ENCODE measurements around the gene UST.
"Not testable (repeated sequence)": the region's sequence is repeated elsewhere in the genome, so short reads cannot be mapped to it uniquely, and the experiment has no call there.

Gene UST

DNA sequence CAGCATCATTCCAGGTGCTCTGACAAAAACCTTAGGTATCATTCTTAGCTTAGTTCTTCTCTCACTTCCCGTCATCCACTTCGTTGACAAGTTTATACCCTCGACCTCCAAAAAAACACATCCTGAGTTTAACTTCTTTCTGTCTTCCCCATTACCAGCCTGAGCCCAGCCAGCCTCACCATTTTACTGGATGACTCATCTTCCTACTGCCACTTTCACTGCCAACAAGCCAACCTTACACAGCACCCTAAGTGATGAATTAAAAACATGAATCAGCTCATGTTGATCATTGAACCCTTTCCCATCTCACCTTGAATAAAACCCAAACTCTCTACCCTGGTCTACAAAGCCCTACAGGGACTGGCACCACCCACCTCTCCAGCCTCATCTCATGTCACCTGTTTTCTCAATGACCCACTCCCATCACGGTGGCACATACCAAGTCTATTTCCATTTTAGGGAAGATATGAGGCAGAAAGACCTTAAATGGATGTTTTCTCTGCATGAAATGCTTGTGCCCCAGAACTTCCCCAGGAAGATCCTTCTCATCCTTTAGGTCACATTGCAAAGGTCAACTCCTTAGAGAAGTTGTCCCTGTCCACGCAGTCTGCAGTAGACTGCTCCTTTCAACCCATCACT lies 9.9 kb upstream of the UST start:
- DNase-seq (ENCODE audit: low read depth), result no peak

DNA sequence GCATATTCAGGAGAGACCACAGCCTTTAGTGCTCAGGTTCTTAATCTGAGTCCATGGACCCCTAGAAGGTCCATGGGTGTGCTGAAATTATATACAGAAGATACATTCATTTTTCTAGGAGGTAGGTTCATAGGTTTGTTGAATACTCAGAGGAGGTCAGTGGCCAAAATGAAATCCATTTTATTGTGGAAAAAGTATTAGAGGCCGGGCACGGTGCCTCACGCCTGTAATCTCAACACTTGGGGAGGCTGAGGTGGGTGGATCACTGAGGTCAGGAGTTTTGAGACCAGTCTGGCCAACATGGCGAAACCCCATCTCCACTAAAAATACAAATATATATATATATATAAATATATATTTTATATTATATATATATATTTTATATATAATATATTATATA lies 9.0 kb upstream of the UST start:
- no peak for DNase-seq (ENCODE audit: low read depth)

DNA sequence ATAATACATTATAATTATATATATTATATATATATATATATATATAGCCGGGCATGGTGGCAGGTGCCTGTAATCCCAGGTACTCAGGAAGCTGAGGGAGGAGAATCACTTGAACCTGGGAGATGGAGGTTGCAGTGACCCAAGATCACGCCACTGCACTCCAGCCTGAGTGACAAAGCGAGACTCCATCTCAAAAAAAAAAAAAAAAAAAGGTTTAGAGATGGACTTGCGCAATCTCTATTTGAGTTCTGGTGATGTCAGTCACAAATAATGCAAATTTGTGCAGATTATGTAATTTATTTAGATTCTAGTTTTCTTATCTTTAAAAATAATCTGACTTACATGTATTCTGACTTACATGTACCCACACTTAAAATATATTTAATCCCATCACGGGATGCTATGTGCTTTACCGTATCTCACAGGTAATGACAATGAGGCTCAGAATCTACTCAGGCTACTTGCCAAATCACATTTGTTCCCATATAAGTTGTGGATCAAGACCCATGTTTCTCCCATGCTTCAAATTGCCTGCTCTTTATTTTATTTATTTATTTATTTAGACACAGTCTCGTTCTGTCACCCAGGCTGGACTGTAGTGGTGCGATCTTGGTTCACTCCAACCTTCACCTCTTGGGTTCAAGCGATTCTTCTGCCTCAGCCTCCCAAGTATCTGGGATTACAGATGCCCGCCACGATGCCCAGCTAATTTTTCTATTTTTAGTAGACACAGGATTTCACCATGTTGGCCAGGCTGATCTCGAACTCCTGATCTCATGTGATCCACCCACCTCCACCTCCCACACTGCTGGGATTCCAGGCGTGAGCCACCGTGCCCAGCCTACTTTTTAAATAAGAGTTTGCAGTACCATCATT lies 7.6 kb upstream of the UST start:
- no peak for DNase-seq (ENCODE audit: low read depth)

DNA sequence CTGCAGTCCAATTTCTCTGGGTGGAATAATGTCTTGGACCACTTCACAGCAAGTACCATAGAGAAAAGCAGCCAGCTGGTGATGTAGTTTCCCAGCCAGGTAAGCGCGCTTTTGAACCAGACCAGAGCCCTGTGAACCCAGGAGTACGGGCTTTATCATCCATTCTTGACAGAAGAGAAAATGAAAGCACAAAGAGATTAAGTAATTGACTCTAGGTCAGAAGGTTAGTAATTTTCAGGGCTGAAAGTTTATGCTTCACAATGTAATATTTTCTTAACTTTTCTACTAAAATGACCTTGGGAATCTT lies 7.1 kb upstream of the UST start:
- no peak for DNase-seq (ENCODE audit: low read depth)

DNA sequence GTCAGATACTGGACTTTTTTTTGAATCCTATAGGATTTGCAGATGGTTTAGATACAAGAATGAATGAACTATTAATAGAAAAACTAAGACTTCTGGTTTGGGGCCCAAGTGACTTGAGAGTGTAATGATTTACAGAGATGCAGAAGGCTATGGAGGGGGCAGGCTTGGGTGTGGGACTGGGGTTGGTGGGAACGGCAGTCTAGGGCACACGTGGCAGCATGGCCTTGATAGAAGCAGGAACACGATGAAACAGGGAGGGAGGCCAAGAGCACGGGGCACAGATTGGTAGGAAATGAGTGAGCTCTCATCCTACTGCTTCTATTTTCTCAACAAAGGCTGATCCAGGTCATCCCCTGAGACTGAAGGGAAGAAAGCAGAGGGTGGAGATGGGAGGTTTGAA lies 3.4 kb upstream of the UST start:
- DNase-seq (ENCODE audit: low read depth), result no peak

DNA sequence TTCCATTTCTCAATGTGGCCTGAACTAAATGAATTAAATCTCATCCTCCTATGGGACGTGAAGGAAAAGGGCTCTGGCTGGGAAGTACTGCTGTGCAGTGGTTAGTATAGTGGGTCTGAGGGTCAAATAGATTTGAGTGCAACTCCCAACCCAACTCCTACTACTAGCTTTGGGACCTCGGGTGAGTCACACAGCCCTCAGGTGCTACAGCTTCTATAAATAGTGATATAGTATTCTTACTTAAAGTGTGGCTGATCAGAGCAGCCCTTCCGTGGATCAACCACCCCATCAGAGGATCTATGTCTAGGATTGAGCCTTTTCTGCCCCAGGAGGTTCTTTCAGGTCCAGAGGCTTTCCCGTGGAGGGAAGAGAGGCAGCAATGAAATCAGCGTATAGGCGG lies 904 bp upstream of the UST start:
- peak; percentile 45 for DNase-seq (ENCODE audit: low read depth)

DNA sequence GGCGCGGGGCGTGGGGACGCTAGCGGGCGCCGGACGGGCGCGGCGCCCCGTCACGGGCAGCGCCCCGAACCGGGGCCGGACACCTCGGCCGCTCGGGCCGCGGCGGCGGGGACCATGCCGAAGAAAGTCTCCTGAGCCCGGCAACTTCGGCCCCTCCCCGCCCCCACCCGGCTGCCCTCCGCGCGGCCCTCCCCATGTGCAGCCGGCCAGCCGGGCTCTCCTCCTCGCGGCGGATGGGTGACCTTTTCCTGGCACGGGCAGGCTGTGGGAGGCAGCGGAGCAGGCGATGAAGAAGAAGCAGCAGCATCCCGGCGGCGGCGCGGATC lies 278 bp downstream of the UST start:
- peak; percentile 62 for DNase-seq (ENCODE audit: low read depth)

DNA sequence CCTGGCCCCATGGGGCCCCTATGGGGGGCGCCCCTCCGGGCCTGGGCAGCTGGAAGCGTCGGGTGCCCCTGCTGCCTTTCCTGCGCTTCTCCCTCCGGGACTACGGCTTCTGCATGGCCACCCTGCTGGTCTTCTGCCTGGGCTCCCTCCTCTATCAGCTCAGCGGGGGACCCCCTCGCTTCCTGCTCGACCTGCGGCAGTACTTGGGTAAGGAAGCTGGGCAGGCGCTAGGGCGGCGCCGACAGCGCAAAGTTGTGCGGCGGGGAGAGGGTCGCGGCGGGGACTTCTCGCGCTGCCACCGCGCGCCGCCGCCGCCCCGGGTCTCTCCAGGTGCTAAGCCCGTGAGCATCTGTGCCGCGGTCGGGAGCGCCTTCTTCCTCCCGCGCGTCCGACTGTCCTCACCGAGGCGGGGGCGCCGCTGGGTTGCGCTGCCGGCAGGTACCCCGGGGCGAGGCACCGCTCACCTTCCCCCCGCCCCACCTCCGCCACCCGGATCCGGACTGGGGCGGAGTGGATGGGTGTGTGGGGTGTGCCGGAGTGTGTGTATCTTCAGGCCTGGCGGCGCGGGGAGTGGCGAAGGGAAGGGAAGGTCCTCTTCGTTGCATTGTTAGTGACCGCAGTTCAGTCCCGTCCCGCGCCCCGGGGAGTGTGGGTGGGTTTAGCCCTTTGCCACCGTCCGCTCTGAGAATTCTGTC lies 788 bp downstream of the UST start:
- DNase-seq (ENCODE audit: low read depth), result peak; percentile 55

DNA sequence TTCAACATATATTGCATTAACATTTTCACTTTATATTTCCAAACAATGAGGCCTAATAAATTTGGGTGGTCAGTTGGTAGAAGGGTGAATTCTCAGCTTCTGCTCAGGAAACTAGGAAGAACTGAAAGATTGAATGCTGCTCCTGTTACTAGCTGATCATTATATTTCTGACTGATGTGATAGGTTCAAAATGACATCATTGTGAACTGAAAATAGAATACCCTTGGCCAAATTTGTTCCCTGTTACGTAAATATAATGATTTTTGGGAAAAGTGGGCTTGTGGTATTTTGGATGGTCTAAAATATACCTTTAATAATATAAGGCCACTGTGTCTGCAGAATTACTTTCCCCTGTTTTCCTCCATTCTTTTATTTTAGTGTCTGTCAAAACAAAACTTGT lies 2.8 kb downstream of the UST start:
- no peak for DNase-seq (ENCODE audit: low read depth)

DNA sequence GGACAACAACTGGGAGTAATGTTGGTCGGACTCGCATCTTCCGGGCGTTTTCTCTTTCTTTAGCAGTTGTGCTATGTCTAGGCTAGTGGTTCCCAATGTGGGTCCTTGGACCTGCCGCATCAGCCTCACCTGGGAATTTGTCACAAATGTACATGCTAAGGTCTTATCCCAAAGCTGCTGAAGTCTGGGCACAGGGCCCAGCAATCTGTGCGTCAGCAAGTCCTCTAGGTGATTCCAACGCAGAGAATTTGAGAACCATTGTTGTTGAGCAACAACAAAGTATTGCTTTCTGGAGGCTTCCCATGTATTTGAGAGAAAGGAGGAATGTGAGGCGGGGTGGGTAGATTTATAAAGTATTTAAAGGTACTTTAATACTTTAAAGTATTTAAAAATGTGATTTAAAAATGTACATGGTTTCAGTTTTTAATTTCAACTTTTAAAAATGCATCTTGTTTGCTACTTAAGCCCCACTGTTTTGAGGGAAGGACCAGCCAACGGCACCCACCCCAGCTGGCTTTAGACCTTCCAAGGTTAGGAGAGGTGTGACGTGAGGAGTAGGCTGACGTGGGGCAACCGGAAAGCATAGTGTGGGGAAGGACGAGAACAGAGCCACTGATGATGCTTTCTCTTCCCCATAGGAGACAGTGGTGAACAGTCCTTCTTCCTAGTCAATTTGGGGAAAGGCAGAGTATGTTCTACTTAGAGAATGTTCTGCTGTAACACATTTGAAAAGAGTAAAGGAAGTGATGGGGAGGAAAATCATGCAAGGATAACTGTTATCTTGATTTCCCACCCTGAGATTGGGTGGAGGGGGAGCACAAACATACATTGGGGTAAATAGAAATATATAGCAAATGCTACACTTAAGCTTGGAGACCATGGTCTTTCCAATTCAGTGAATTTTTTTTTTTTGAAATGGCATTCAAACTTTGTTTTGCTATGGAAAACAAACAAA lies 4.3 kb downstream of the UST start:
- DNase-seq (ENCODE audit: low read depth), result no peak

DNA sequence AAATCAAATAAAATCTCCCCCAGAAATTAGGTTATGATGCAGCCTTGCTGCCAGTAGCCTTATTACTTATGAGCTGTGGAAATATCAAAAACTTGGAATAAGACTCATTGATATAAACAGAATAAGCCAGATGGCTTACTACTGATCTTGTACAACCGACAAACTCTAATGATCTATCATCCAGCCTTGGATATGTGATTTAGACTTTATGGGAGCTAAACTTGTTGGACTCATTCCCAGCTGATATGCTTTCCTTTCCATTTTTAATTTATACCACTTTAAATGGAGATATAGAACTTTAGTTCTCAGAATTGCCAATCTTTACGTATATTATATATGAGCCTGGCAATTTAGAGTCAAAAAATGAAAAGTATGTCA lies 5.0 kb downstream of the UST start:
- no peak for DNase-seq (ENCODE audit: low read depth)

DNA sequence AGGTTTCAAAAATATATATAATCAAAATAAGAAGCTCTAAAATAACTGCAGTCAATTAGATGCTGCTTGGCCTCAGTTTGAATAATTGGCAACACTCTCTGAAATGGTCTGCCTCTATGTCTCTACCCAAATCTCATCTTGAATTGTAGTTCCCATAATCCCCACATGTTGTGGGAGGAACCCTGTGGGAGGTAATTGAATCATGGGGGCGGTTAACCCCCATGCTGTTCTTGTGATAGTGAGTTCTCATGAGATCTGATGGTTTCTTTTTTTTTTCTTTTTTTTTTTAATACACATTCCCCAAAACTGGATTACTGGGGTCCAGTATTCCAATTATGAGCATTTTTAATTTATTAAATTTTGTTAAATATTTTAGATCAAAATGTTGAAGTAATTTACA lies 8.5 kb downstream of the UST start:
- not testable (repeated sequence) for DNase-seq (ENCODE audit: low read depth)

DNA sequence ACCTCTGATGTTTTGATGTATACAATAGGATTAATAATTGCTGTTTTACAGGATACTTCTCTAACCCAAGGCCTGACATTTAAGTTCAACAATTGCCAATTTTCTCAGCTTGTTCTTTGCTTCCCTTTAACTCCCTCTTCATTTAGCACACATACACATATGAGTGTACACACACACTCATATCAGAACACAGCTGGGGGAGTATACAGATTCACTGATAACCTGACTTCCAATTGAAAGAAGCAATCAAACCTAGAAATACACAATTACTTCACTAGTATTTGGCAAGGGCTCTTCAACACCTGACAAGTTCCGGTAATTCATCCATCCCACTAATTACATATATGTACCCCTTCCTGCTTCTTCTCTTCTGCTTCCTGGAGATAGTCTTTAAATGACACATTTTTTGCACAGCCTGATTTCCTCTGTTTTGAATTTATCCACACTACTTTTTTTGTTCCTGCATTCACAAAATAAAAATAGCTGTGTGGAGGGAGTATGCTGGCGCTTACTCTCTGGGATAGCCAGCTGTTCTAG lies 11.2 kb downstream of the UST start:
- DNase-seq (ENCODE audit: low read depth), result no peak

DNA sequence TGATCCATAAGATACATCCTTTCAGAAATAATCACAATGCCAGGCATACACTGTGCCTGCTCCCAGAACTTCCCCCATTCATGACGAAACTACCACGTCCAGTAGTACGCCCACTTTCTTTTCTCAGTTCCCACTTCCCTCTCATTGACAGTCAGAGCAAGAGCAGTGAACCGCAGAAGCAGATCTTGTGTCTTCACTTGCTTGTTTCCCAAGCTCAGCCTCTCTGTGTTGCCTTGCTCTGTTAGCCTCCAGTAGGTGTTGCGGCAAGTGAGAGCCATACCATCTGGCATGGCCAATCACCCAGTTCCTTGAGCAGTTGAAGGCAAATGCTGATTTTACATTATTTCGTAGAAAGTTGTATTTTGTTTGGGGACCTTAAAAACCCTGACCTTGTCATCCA lies 11.7 kb downstream of the UST start:
- no peak for DNase-seq (ENCODE audit: low read depth)

DNA sequence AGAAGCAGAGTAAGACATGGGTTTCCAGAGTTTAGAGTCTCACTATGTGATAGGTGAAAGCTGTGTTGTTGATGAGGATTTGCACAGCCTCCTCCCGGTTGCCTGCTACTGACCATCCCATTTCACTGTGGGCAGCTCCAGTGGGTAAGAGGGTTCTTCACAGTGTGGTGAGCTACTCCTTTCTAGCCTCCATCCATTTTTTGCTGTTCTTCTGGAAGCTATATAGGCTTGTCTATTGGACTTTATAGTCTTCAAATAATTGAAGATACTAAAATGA lies 13.4 kb downstream of the UST start:
- DNase-seq (ENCODE audit: low read depth), result no peak

DNA sequence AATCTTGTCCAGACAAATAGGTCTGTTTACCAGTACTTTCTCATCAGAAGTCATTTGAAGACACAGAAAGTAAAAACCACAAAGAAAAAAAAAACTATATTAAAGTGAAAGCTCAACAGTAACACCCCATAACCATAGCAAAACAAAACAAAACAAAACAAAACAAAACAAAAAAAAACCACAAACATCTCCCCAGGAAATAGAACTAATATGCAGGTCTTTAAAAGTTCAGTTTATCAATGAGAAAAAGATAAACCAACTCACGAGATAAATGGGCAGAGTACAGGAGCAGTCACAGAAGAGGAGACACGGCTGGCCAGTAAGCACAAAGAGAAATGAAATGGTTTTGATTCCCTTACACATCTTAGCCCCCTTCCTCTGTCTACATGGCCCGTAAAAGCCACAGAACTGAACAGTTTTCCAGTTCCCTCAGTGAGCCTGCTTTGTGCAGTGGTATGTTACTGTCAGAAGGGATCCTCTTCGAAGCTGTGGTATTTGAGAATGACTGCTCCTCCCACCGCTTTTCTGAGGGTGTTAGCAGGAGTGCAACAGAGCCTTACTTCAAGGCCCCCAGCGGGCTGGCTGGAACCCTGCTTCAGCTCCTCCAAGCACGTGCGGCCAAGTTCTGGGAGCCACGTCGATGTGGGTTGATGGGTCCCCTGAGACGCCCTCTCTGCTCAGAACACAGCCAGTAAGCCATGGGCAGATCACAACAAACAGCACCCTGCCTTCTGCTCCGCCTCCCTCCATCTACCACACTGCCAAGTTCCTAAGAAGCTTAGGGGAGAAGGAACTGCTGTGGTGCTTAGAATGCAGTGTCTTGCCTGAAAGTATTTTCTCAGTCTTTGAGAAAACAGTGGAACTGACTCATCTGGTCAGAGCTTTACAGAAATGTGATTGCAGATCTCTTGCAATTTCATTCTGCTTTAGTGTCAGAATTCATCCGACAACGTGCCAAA lies 14.0 kb downstream of the UST start:
- DNase-seq (ENCODE audit: low read depth), result peak; percentile 71

DNA sequence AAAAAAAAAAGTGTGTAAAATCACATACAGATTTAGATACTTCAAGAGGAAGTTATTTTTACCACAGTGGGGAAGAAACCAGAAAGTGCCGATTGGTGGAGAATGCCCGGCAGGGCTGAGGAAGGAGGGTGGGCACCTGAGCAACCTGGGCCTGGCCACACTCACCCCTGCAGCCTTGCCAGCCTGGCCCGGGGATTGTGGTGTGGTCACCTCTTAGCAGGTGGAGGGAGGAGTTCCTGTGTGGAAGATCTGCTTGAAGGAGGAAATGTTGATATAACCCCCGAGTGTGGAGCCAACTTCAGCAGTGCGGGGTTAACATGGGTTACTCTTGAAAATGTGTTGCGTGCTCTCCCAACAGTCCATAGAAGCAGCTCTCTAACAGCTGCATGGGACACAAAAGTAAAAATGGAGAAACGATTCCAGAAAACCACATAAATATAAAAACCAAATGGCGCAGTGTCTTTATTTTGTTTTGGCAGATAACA lies 14.7 kb downstream of the UST start:
- no peak for DNase-seq (ENCODE audit: low read depth)

DNA sequence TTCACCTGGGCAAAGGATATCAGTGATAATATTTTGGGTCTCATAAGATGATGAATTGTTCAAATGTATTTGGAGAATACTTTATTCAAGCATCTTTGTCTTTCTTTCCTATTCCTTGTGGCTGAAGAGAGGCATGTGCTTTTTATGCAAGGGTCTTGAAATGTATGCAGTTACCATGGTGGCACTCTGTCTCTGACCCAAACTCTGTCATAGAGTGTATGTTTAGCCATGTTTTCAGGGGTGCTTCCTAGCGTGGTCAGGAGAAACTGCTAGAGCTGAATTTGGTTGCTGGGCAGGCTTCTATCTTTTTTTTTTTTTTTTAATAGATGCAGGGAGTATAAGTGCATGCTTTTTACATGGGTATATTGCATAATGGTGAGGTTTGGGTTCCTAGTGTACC lies 15.4 kb downstream of the UST start:
- no peak for DNase-seq (ENCODE audit: low read depth)

DNA sequence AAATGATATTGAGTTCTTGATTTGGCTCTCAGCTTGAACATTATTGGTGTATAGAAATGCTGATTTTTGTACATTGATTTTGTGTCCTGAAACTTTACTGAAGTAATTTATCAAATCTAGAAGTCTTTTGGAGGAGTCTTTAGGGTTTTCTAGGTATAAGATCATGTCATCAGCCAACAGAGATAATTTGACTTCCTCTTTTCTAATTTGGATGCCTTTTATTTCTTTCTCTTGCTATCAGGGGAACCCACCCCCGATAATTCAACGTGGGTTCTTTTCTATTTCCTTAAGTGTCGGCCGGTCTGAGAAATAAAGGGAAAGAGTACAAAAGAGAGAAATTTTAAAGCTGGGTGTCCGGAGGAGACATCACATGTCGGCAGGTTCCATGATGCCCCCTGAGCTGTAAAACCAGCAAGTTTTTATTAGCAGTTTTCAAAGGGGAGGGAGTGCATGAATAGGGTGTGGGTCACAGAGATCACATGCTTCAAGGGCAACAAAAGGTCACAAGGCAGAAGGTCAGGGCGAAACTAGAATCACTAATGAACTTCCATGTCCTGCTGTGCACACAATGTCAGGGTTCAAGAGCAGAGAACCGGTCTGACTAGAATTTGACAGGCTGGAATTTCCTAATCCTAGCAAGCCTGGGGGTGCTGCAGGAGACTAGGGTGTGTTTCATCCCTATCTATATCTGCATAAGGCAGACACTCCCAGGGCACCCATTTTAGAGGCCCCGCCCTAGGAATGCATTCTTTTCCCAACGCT lies 17.6 kb downstream of the UST start:
- DNase-seq (ENCODE audit: low read depth), result not testable (repeated sequence)
